Rectal smooth muscle tissue (tissue), 1 donor: ENCODE data around the gene NEURL2.

Source experiments
- H3K27ac ChIP-seq: one replicate; pipeline ENCODE4 v1.7.0; 2013; ENCODE audit warnings: low read depth, low read length, inconsistent platforms
- H3K27me3 ChIP-seq: one replicate; pipeline ENCODE4 v1.7.0; 2013; ENCODE audit warnings: low read length; ENCODE audit not compliant: control insufficient read depth, insufficient read depth
- H3K36me3 ChIP-seq: one replicate; pipeline ENCODE4 v1.7.0; 2013; ENCODE audit warnings: low read length; ENCODE audit not compliant: control insufficient read depth, insufficient read depth
- H3K4me1 ChIP-seq: one replicate; pipeline ENCODE4 v1.7.0; 2013; ENCODE audit warnings: low read length; ENCODE audit not compliant: control insufficient read depth, insufficient read depth
- H3K4me3 ChIP-seq: one replicate; pipeline ENCODE4 v1.7.0; 2013; ENCODE audit warnings: low read length
- H3K9ac ChIP-seq: one replicate; pipeline ENCODE4 v1.7.0; 2013; ENCODE audit warnings: low read length

NEURL2 gene

GRCh38 chr20:45927071-45927878, 36.3 kb upstream of the NEURL2 start:
- H3K4me1 ChIP-seq, result peaks cover 4% of the 10 kb centered on the region
- H3K27me3 ChIP-seq, result no peaks in the 10 kb centered on the region
- H3K4me3 ChIP-seq, result no peak overlapping the region
- H3K27ac ChIP-seq, result no peak overlapping the region
- H3K9ac ChIP-seq, result no peak overlapping the region
- no peaks in the 10 kb centered on the region for H3K36me3 ChIP-seq

- Histone ChIP-seq H3K9ac (no peak overlapping the region), H3K27me3 (no peaks in the 10 kb centered on the region), H3K36me3 (no peaks in the 10 kb centered on the region), H3K4me1 (peaks cover 4% of the 10 kb centered on the region), H3K27ac (no peak overlapping the region), H3K4me3 (no peak overlapping the region)
These were observed 35.7 kb upstream of the NEURL2 start for GRCh38 chr20:45926731-45927070.

- Histone ChIP-seq H3K27me3 (no peaks in the 10 kb centered on the region), H3K9ac (no peak overlapping the region), H3K4me3 (no peak overlapping the region), H3K27ac (no peak overlapping the region), H3K36me3 (no peaks in the 10 kb centered on the region), H3K4me1 (peaks cover 4% of the 10 kb centered on the region)
These were observed 35.0 kb upstream of the NEURL2 start for GRCh38 chr20:45925821-45926506.

GRCh38 chr20:45924391-45925261, 33.6 kb upstream of the NEURL2 start:
- Histone ChIP-seq H3K4me3 (no peak overlapping the region), H3K9ac (no peak overlapping the region), H3K27me3 (no peaks in the 10 kb centered on the region), H3K4me1 (peaks cover 4% of the 10 kb centered on the region), H3K27ac (no peak overlapping the region), H3K36me3 (no peaks in the 10 kb centered on the region)

GRCh38 chr20:45921337-45922189, 30.6 kb upstream of the NEURL2 start:
- Histone ChIP-seq H3K36me3 (no peaks in the 10 kb centered on the region), H3K27me3 (no peaks in the 10 kb centered on the region), H3K9ac (peak overlapping the region; percentile 29), H3K27ac (no peak overlapping the region), H3K4me3 (no peak overlapping the region), H3K4me1 (peaks cover 4% of the 10 kb centered on the region)

- no peak overlapping the region for H3K27ac ChIP-seq
- H3K36me3 ChIP-seq, result no peaks in the 10 kb centered on the region
- no peak overlapping the region for H3K4me3 ChIP-seq
- H3K27me3 ChIP-seq, result no peaks in the 10 kb centered on the region
- peaks cover 4% of the 10 kb centered on the region for H3K4me1 ChIP-seq
- H3K9ac ChIP-seq, result no peak overlapping the region
These were observed 29.7 kb upstream of the NEURL2 start for GRCh38 chr20:45920462-45921336.

GRCh38 chr20:45919542-45920399, 28.8 kb upstream of the NEURL2 start:
- Histone ChIP-seq H3K4me1 (peaks cover 4% of the 10 kb centered on the region), H3K36me3 (no peaks in the 10 kb centered on the region), H3K4me3 (no peak overlapping the region), H3K27ac (no peak overlapping the region), H3K9ac (no peak overlapping the region), H3K27me3 (no peaks in the 10 kb centered on the region)

GRCh38 chr20:45918779-45919537, 27.9 kb upstream of the NEURL2 start:
- no peaks in the 10 kb centered on the region for H3K27me3 ChIP-seq
- H3K36me3 ChIP-seq, result no peaks in the 10 kb centered on the region
- H3K4me3 ChIP-seq, result no peak overlapping the region
- H3K4me1 ChIP-seq, result no peaks in the 10 kb centered on the region
- peak overlapping the region; percentile 67 for H3K27ac ChIP-seq
- H3K9ac ChIP-seq, result no peak overlapping the region

- H3K4me1 ChIP-seq, result no peaks in the 10 kb centered on the region
- peak overlapping the region; percentile 67 for H3K27ac ChIP-seq
- H3K36me3 ChIP-seq, result no peaks in the 10 kb centered on the region
- no peak overlapping the region for H3K4me3 ChIP-seq
- no peaks in the 10 kb centered on the region for H3K27me3 ChIP-seq
- H3K9ac ChIP-seq, result no peak overlapping the region
These were observed 27.3 kb upstream of the NEURL2 start for GRCh38 chr20:45918182-45918737.

- H3K4me1 ChIP-seq, result no peaks in the 10 kb centered on the region
- no peaks in the 10 kb centered on the region for H3K36me3 ChIP-seq
- no peaks in the 10 kb centered on the region for H3K27me3 ChIP-seq
- H3K9ac ChIP-seq, result no peak overlapping the region
- peak overlapping the region; percentile 43 for H3K27ac ChIP-seq
- no peak overlapping the region for H3K4me3 ChIP-seq
These were observed 26.8 kb upstream of the NEURL2 start for GRCh38 chr20:45917790-45918141.
